ENCODE results near the gene STMN3.

STMN3 gene

GRCh38 chr20:63598479-63599395 is 54.5 kb downstream of the STMN3 start:
- TF ChIP-seq FOXP2 (optimal IDR thresholded peaks at IDR 0.05; ENCODE audit: control extremely low read depth, extremely low read length, insufficient read depth) = no peak
- TF ChIP-seq POLR2AphosphoS5 (IDR thresholded peaks at IDR 0.05; ENCODE audit: borderline replicate concordance, low read depth, low read length) = no peak
- no peak for TF ChIP-seq EZH2 (IDR thresholded peaks at IDR 0.05)
- Histone ChIP-seq H3K36me3 (ENCODE audit: insufficient read depth, low read length) (peaks cover 28% of the 10 kb centered on the region), H3K27ac (no peak overlapping the region), H3K4me3 (no peak overlapping the region), H3K9ac (ENCODE audit: insufficient read length) (no peak overlapping the region), H3K9me3 (ENCODE audit: low read depth, low read length) (no peaks in the 10 kb centered on the region)
- no peak for DNase-seq (ENCODE audit: low read depth, low spot score)

GRCh38 chr20:63597651-63598478 is 55.4 kb downstream of the STMN3 start:
- Histone ChIP-seq H3K27ac (no peak overlapping the region), H3K9me3 (ENCODE audit: low read depth, low read length) (no peaks in the 10 kb centered on the region), H3K9ac (ENCODE audit: insufficient read length) (no peak overlapping the region), H3K36me3 (ENCODE audit: insufficient read depth, low read length) (peaks cover 25% of the 10 kb centered on the region; the same call in 1 of the 2 replicates), H3K4me3 (no peak overlapping the region)
- DNase-seq (ENCODE audit: low read depth, low spot score) = no peak
- TF ChIP-seq EZH2 (IDR thresholded peaks at IDR 0.05) (no peak), POLR2AphosphoS5 (IDR thresholded peaks at IDR 0.05; ENCODE audit: borderline replicate concordance, low read depth, low read length) (no peak), FOXP2 (optimal IDR thresholded peaks at IDR 0.05; ENCODE audit: control extremely low read depth, extremely low read length, insufficient read depth) (no peak)

- Histone ChIP-seq H3K4me3 (no peak overlapping the region), H3K9ac (ENCODE audit: insufficient read length) (no peak overlapping the region), H3K27ac (no peak overlapping the region), H3K36me3 (ENCODE audit: insufficient read depth, low read length) (peaks cover 13% of the 10 kb centered on the region; the same call in 1 of the 2 replicates), H3K9me3 (ENCODE audit: low read depth, low read length) (no peaks in the 10 kb centered on the region)
- DNase-seq (ENCODE audit: low read depth, low spot score) = no peak
- no peak for TF ChIP-seq POLR2AphosphoS5 (IDR thresholded peaks at IDR 0.05; ENCODE audit: borderline replicate concordance, low read depth, low read length)
- TF ChIP-seq FOXP2 (optimal IDR thresholded peaks at IDR 0.05; ENCODE audit: control extremely low read depth, extremely low read length, insufficient read depth) = no peak
- no peak for TF ChIP-seq EZH2 (IDR thresholded peaks at IDR 0.05)
Measured at GRCh38 chr20:63596423-63596822, 56.8 kb downstream of the STMN3 start.

GRCh38 chr20:63595416-63596127 is 57.7 kb downstream of the STMN3 start:
- H3K36me3 ChIP-seq (ENCODE audit: insufficient read depth, low read length) = peaks cover 5% of the 10 kb centered on the region; the same call in 1 of the 2 replicates

GRCh38 chr20:63594043-63594561 is 59.1 kb downstream of the STMN3 start:
- TF ChIP-seq POLR2AphosphoS5 (IDR thresholded peaks at IDR 0.05; ENCODE audit: borderline replicate concordance, low read depth, low read length) (no peak), FOXP2 (optimal IDR thresholded peaks at IDR 0.05; ENCODE audit: control extremely low read depth, extremely low read length, insufficient read depth) (no peak), EZH2 (IDR thresholded peaks at IDR 0.05) (no peak)
- H3K9me3 ChIP-seq (ENCODE audit: low read depth, low read length) = no peaks in the 10 kb centered on the region
- no peak overlapping the region for H3K4me3 ChIP-seq
- H3K9ac ChIP-seq (ENCODE audit: insufficient read length) = no peak overlapping the region
- DNase-seq (ENCODE audit: low read depth, low spot score) = no peak
- H3K27ac ChIP-seq = no peak overlapping the region
- no peaks in the 10 kb centered on the region; the same call in 1 of the 2 replicates for H3K36me3 ChIP-seq (ENCODE audit: insufficient read depth, low read length)

More at GRCh38 chr20:63595416-63596127, 57.7 kb downstream of the STMN3 start:
- no peak for DNase-seq (ENCODE audit: low read depth, low spot score)
- Histone ChIP-seq H3K4me3 (no peak overlapping the region), H3K9ac (ENCODE audit: insufficient read length) (no peak overlapping the region), H3K27ac (no peak overlapping the region), H3K9me3 (ENCODE audit: low read depth, low read length) (no peaks in the 10 kb centered on the region)
- TF ChIP-seq POLR2AphosphoS5 (IDR thresholded peaks at IDR 0.05; ENCODE audit: borderline replicate concordance, low read depth, low read length) (no peak), EZH2 (IDR thresholded peaks at IDR 0.05) (no peak), FOXP2 (optimal IDR thresholded peaks at IDR 0.05; ENCODE audit: control extremely low read depth, extremely low read length, insufficient read depth) (no peak)

DNA sequence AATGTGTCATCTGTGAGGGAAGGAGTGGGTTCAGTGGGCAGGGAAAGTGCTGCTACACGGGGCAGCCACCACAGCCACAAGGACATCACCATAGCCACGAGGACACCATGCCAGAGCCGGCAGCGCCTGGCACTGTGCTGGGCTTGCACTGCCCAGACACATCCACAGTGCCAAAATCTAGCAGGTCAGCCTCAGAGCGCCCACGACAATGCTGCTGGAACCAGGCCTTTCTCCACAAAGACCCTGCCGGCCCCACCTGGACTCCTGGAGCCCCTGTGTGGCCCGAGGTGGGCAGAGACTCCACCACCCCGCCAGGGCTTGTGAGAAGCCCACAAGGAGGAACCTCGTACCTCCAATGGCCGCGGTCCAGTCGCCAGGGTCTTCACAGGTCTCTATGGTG is 60.6 kb downstream of the STMN3 start:
- Histone ChIP-seq H3K27ac (no peak overlapping the region), H3K4me3 (no peak overlapping the region), H3K36me3 (ENCODE audit: insufficient read depth, low read length) (no peaks in the 10 kb centered on the region; the same call in 1 of the 2 replicates), H3K9ac (ENCODE audit: insufficient read length) (no peak overlapping the region), H3K9me3 (ENCODE audit: low read depth, low read length) (no peaks in the 10 kb centered on the region)
- TF ChIP-seq FOXP2 (optimal IDR thresholded peaks at IDR 0.05; ENCODE audit: control extremely low read depth, extremely low read length, insufficient read depth) = no peak
- TF ChIP-seq POLR2AphosphoS5 (IDR thresholded peaks at IDR 0.05; ENCODE audit: borderline replicate concordance, low read depth, low read length) = no peak
- no peak for TF ChIP-seq EZH2 (IDR thresholded peaks at IDR 0.05)
- DNase-seq (ENCODE audit: low read depth, low spot score) = no peak

GRCh38 chr20:63591786-63592355 is 61.4 kb downstream of the STMN3 start:
- no peak for TF ChIP-seq FOXP2 (optimal IDR thresholded peaks at IDR 0.05; ENCODE audit: control extremely low read depth, extremely low read length, insufficient read depth)
- TF ChIP-seq EZH2 (IDR thresholded peaks at IDR 0.05) = no peak
- no peak for TF ChIP-seq POLR2AphosphoS5 (IDR thresholded peaks at IDR 0.05; ENCODE audit: borderline replicate concordance, low read depth, low read length)
- no peak overlapping the region for H3K9ac ChIP-seq (ENCODE audit: insufficient read length)
- H3K27ac ChIP-seq = no peak overlapping the region

More at GRCh38 chr20:63591786-63592355, 61.4 kb downstream of the STMN3 start:
- H3K9me3 ChIP-seq (ENCODE audit: low read depth, low read length) = no peaks in the 10 kb centered on the region
- H3K4me3 ChIP-seq = no peak overlapping the region
- no peaks in the 10 kb centered on the region; the same call in 1 of the 2 replicates for H3K36me3 ChIP-seq (ENCODE audit: insufficient read depth, low read length)
- DNase-seq (ENCODE audit: low read depth, low spot score) = no peak

Measured in SK-N-MC (cell line).